HepG2 (cell line): ENCODE measurements around the gene ADAMTS12. TPM values are rescaled to one million over a fixed set of nuclear protein-coding genes. Genes with fewer than 3 reads are reported as not detected.

Source experiments
- BHLHE40 ChIP-seq: IDR thresholded peaks from 2 replicates; pipeline ENCODE4 v1.6.1; 2011; ENCODE audit warnings: low read length, improper control_type of control experiment
- ELF1 ChIP-seq: sonication (generic); formaldehyde crosslinking; IDR thresholded peaks from 2 replicates; pipeline ENCODE4 v1.4.0; 2020; ENCODE audit warnings: missing genetic modification reagents
- ELF4 ChIP-seq: sonication (generic); formaldehyde crosslinking; IDR thresholded peaks from 2 replicates; pipeline ENCODE4 v1.5.0; 2020; ENCODE audit warnings: missing genetic modification reagents, mild to moderate bottlenecking, moderate library complexity, borderline replicate concordance
- EP300 ChIP-seq, 3 experiments: sonication (generic) in 1 of 3; formaldehyde crosslinking in 1 of 3; IDR thresholded peaks; 2 replicates each; pipeline versions ENCODE4 v1.5.1 to v1.6.1; 2011 to 2020; ENCODE audit warnings: low read depth in 2 of 3, low read length in 2 of 3, borderline replicate concordance in 1 of 3, improper control_type of control experiment in 1 of 3, mild to moderate bottlenecking in 1 of 3, missing genetic modification reagents in 1 of 3, moderate library complexity in 1 of 3
- ETV5 ChIP-seq: IDR thresholded peaks from 2 replicates; pipeline ENCODE4 v1.6.1; 2018; ENCODE audit warnings: missing biosample characterization, missing genetic modification reagents, inconsistent platforms, borderline replicate concordance
- EZH2 ChIP-seq: conservative IDR thresholded peaks from 2 replicates; pipeline ENCODE4 v1.6.1; 2012; ENCODE audit warnings: mild to moderate bottlenecking, low read depth, low read length, moderate library complexity
- GFI1 ChIP-seq: sonication (generic); formaldehyde crosslinking; IDR thresholded peaks from 2 replicates; pipeline ENCODE4 v1.5.0; 2020; ENCODE audit warnings: missing genetic modification reagents, mild to moderate bottlenecking, borderline replicate concordance
- GTF2F1 ChIP-seq: fragments of 150-350 bp; IDR thresholded peaks from 2 replicates; pipeline ENCODE4 v1.6.1; 2014; ENCODE audit warnings: low read length
- HNF4G ChIP-seq, 2 experiments: sonication (generic) in 1 of 2; formaldehyde crosslinking in 1 of 2; IDR thresholded peaks; 2 replicates each; pipeline versions ENCODE4 v1.4.0 to v1.6.1; 2011 to 2020; ENCODE audit warnings: borderline replicate concordance in 2 of 2, low read depth in 2 of 2, mild to moderate bottlenecking in 2 of 2, low read length in 1 of 2, missing genetic modification reagents in 1 of 2, moderate library complexity in 1 of 2
- LRRFIP1 ChIP-seq: sonication (generic); formaldehyde crosslinking; conservative IDR thresholded peaks from 2 replicates; pipeline ENCODE4 v1.4.0; 2020; ENCODE audit warnings: missing genetic modification reagents
- NKX3-1 ChIP-seq: sonication (generic); formaldehyde crosslinking; IDR thresholded peaks from 2 replicates; pipeline ENCODE4 v1.5.0; 2020; ENCODE audit warnings: missing genetic modification reagents
- NPAS2 ChIP-seq: sonication (generic); formaldehyde crosslinking; IDR thresholded peaks from 2 replicates; pipeline ENCODE4 v1.8.0; 2022; ENCODE audit warnings: mild to moderate bottlenecking, missing genetic modification reagents, borderline replicate concordance
- PHF21A ChIP-seq: sonication (generic); formaldehyde crosslinking; IDR thresholded peaks from 2 replicates; pipeline ENCODE4 v1.5.0; 2020; ENCODE audit warnings: mild to moderate bottlenecking, missing genetic modification reagents
- RARG ChIP-seq: sonication (generic); formaldehyde crosslinking; IDR thresholded peaks from 2 replicates; pipeline ENCODE4 v1.4.0; 2020; ENCODE audit warnings: low read depth, mild to moderate bottlenecking, missing genetic modification reagents
- RBFOX2 ChIP-seq: fragments of 200-400 bp; formaldehyde crosslinking; IDR thresholded peaks from 2 replicates; pipeline ENCODE4 v1.6.1; 2017; ENCODE audit warnings: low read depth, mild to moderate bottlenecking, low read length
- SOX6 ChIP-seq, 2 experiments: fragments of 450-650 bp in 1 of 2; sonication (generic) in 1 of 2; formaldehyde crosslinking in 1 of 2; IDR thresholded peaks; 2 replicates each; pipeline versions ENCODE4 v1.4.0 to v1.6.1; 2017 to 2020; ENCODE audit warnings: antibody characterized with exemption in 1 of 2, mild to moderate bottlenecking in 1 of 2, missing genetic modification reagents in 1 of 2
- USF2 ChIP-seq, 2 experiments: sonication (generic) in 1 of 2; formaldehyde crosslinking in 1 of 2; IDR thresholded peaks; 2 replicates each; pipeline versions ENCODE4 v1.5.1 to v1.6.1; 2011 to 2020; ENCODE audit warnings: borderline replicate concordance in 1 of 2, low read depth in 1 of 2, low read length in 1 of 2, mild to moderate bottlenecking in 1 of 2, missing genetic modification reagents in 1 of 2, moderate library complexity in 1 of 2
- ZKSCAN8 ChIP-seq: IDR thresholded peaks from 2 replicates; pipeline ENCODE4 v1.6.1; 2016; ENCODE audit warnings: borderline replicate concordance, missing genetic modification reagents, missing compliant biosample characterization
- ZNF292 ChIP-seq: sonication (generic); formaldehyde crosslinking; IDR thresholded peaks from 2 replicates; pipeline ENCODE4 v1.8.1; 2022; ENCODE audit warnings: mild to moderate bottlenecking, low read depth, missing genetic modification reagents, borderline replicate concordance
- ZNF30 ChIP-seq: sonication (generic); formaldehyde crosslinking; IDR thresholded peaks from 2 replicates; pipeline ENCODE4 v1.5.0; 2020; ENCODE audit warnings: mild to moderate bottlenecking, missing genetic modification reagents
- ZNF567 ChIP-seq: sonication (generic); formaldehyde crosslinking; IDR thresholded peaks from 2 replicates; pipeline ENCODE4 v1.8.1; 2023; ENCODE audit warnings: mild to moderate bottlenecking, missing genetic modification reagents, borderline replicate concordance
- polyA plus RNA-seq, 8 experiments: library from polyadenylated mRNA; depleted of rRNA in 3 of 8; stranded (reverse) in 7 of 8; unstranded in 1 of 8; fragments of >200 nt; fragmentation: Illumina TruSeq in 4 of 8; extraction: Trizol in 4 of 8; gene quantifications; 2 replicates each; pipeline versions ENCODE4 v1.2.1 to v1.2.3, GENCODE V29; 2011 to 2016; ENCODE audit warnings: low read depth in 4 of 8, missing spikeins in 1 of 8, mixed read lengths in 1 of 8; ENCODE audit not compliant: insufficient read depth in 1 of 8
- total RNA-seq, 5 experiments: library from RNA; depleted of rRNA; stranded (reverse); fragments of >200 nt; fragmentation: Illumina TruSeq; extraction: Trizol; gene quantifications; 2 replicates each; pipeline ENCODE4 v1.2.3, GENCODE V29; 2016; ENCODE audit warnings: low read depth in 1 of 5
- TF ChIP-seq, protein P1 (sequence below): sonication (generic); formaldehyde crosslinking; IDR thresholded peaks from 2 replicates; pipeline ENCODE4 v1.4.0; 2020; ENCODE audit warnings: missing genetic modification reagents, borderline replicate concordance

The ADAMTS12 gene
- total and polyA plus RNA-seq, 2 of the 13 experiments (the other 11 are each of a cell fraction or from before 2014, with no cell fraction given) = 0.03 TPM; not detected in 1

DNA sequence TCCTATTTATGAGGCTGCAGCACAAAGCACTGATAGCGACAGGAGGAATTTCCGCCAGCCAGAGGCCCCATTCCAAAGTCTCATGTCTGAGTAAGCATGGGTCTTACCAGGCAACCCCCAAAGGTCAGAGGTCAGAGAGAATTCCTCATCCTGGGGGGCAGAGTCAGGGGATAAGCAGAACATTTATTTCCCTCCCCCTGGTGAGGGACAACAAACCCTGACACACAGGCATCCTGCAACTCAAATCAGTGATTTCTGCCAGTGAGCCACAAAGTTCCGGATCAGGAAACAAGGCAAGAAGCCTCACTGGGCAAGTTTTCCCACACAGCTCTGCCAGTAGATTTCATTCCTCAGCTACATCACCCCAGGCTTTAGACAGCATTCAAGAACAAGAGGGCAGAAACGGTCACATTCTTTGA, 37.0 kb downstream of the ADAMTS12 start (continued):
- TF ChIP-seq ELF4 (CRISPR knock-in tag) = no peak
- TF ChIP-seq RBFOX2 = no peak
- no peak for TF ChIP-seq NKX3-1
- TF ChIP-seq BHLHE40 = no peak
- TF ChIP-seq PHF21A (CRISPR knock-in tag) = peak; percentile 61
- no peak for TF ChIP-seq SOX6 (IDR thresholded peaks at IDR 0.05)
- peak; percentile 42; the same call in 1 of the 2 replicates for TF ChIP-seq SOX6 (CRISPR knock-in tag; IDR thresholded peaks at IDR 0.05)
- peak; percentile 64; the same call in 1 of the 2 replicates for TF ChIP-seq ZNF292 (CRISPR knock-in tag)
- no peak for TF ChIP-seq ZNF567 (CRISPR knock-in tag)
- no peak for TF ChIP-seq NPAS2 (CRISPR knock-in tag)
- TF ChIP-seq HNF4G (IDR thresholded peaks at IDR 0.05; ENCODE audit: borderline replicate concordance, low read depth, low read length) = peak; percentile 51
- TF ChIP-seq HNF4G (CRISPR knock-in tag; IDR thresholded peaks at IDR 0.05; ENCODE audit: borderline replicate concordance, low read depth) = no peak
- no peak for TF ChIP-seq LRRFIP1 (CRISPR knock-in tag)
- TF ChIP-seq USF2 (IDR thresholded peaks at IDR 0.05; ENCODE audit: low read depth, low read length) = no peak
- no peak for TF ChIP-seq USF2 (CRISPR knock-in tag; IDR thresholded peaks at IDR 0.05; ENCODE audit: borderline replicate concordance)
- TF ChIP-seq EZH2 = no peak
- TF ChIP-seq ZNF30 (CRISPR knock-in tag) = no peak
- 0 out of 2 replicates have a peak, but pooled peaks have one; percentile 19 for TF ChIP-seq GFI1 (CRISPR knock-in tag)
- TF ChIP-seq EP300 (IDR thresholded peaks at IDR 0.05; ENCODE audit: low read depth in 2 of 2, low read length in 2 of 2) = peak in 1 of 2 experiments; percentile 28; a peak in 1 of 4 replicates
- no peak for TF ChIP-seq EP300 (CRISPR knock-in tag; IDR thresholded peaks at IDR 0.05; ENCODE audit: borderline replicate concordance)
- peak; percentile 34; the same call in 1 of the 2 replicates for TF ChIP-seq ETV5
- no peak for TF ChIP-seq ZKSCAN8
- TF ChIP-seq RARG = no peak
- no peak for TF ChIP-seq GTF2F1
- no peak for TF ChIP-seq ELF1
- TF ChIP-seq, protein P1, sequence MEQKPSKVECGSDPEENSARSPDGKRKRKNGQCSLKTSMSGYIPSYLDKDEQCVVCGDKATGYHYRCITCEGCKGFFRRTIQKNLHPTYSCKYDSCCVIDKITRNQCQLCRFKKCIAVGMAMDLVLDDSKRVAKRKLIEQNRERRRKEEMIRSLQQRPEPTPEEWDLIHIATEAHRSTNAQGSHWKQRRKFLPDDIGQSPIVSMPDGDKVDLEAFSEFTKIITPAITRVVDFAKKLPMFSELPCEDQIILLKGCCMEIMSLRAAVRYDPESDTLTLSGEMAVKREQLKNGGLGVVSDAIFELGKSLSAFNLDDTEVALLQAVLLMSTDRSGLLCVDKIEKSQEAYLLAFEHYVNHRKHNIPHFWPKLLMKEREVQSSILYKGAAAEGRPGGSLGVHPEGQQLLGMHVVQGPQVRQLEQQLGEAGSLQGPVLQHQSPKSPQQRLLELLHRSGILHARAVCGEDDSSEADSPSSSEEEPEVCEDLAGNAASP = no peak
